Thyroid gland (tissue), 4 donors: ENCODE data around the gene SGCA. TPM values are rescaled to one million over a fixed set of nuclear protein-coding genes. Genes with fewer than 3 reads are reported as not detected.

Experiments
- DNase-seq, 2 donors: peaks; one replicate each; pipeline ENCODE4 v3.0.0-alpha.2; 2019
- H3K27ac ChIP-seq, 3 donors: fragments of 200-600 bp; sonication (generic); 1 replicate in 2 of 3; 2 replicates in 1 of 3; pipeline ENCODE4 v1.5.1; 2016 to 2019; ENCODE audit warnings: mild to moderate bottlenecking in 1 of 3, moderate library complexity in 1 of 3
- H3K27me3 ChIP-seq: fragments of 200-600 bp; sonication (generic); one replicate; pipeline ENCODE4 v1.5.1; 2019
- H3K36me3 ChIP-seq, 2 donors: fragments of 200-600 bp; sonication (generic); one replicate each; pipeline ENCODE4 v1.5.1; 2016 to 2019
- H3K4me1 ChIP-seq, 2 donors: fragments of 200-600 bp; sonication (generic); one replicate each; pipeline ENCODE4 v1.5.1; 2017 to 2019
- H3K4me3 ChIP-seq, 3 donors: fragments of 200-600 bp; sonication (generic); replicated peaks in 1 of 3; 1 replicate in 2 of 3; 2 replicates in 1 of 3; pipeline ENCODE4 v1.5.1; 2016; ENCODE audit warnings: mild to moderate bottlenecking in 1 of 3
- H3K9me3 ChIP-seq: fragments of 200-600 bp; sonication (generic); one replicate; pipeline ENCODE4 v1.5.1; 2017
- POLR2A ChIP-seq, 2 donors: fragments of 450-650 bp; IDR thresholded peaks; one replicate each; pipeline ENCODE4 v1.6.1; 2017; ENCODE audit warnings: antibody characterized with exemption in 2 of 2, mild to moderate bottlenecking in 2 of 2, moderate library complexity in 1 of 2
- WGBS, 2 donors: methylation state at CpG; one replicate each; pipeline ENCODE4 v1.1.5; 2017; 5-methylcytosine and 5-hydroxymethylcytosine counted together
- intact Hi-C: fragments of 100-400 bp; cut with DNase I; formaldehyde crosslinking; loops from one replicate; pipeline ENCODE4 v1.15.1; 2023
- total RNA-seq, 4 donors: library from RNA; depleted of rRNA; stranded (reverse); fragments of >200 nt; gene quantifications; one replicate each; pipeline ENCODE4 v1.2.3, GENCODE V29; 2016
- TF ChIP-seq, protein P1 (sequence below), 6 experiments: fragments of 200-600 bp in 3 of 6; fragments of 450-650 bp in 3 of 6; sonication (generic) in 3 of 6; IDR thresholded peaks; one replicate each; pipeline ENCODE4 v1.5.1; 2016 to 2019; ENCODE audit warnings: antibody characterized with exemption in 6 of 6, mild to moderate bottlenecking in 2 of 6, inconsistent platforms in 1 of 6, moderate library complexity in 1 of 6

The SGCA gene
- total RNA-seq, 4 donors from 2014 or later, result 2.0 TPM; not detected in 3

DNA sequence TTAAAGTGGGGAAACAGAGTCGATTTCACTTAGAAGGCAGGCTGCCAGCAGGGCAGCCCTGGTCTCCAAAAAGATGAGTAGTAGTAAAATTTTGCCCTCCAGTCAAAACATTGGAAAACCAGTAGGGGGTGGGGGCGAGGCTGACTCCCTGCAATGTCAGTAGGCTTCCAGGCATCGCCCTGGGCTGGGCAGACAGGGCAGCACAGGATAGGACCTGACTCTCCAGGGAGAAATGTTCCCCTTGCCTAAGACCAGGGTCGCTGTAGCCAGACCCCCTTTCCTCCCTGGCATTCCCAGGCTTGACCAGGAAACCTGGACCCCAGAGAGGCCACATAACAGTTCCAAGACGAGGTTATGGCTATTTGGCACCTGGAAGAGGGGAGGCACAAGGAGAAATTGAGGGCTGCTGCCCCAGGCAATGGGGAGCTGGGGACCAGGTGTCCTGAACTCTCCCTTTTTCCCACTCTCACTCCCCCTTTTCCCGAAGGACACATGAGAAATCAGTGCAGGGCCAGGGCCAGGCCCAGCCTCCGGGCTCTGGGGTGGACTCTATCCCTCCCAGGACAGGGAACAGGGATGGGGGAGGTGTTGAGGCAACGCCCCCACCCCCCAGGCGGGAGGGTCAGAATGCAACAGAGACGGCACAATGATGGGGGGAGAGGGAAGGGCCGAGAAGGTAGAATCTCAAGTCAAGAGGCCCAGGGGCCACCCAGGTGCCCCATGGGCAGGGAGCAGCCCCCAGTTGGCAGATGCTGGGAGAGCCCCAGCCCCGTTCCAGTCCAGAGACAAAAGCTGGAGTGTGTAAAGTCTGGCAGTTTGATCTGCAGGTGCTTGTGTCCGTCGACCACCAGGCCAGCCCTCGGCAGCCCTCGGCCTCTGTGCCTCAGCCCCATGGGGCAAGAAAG, 31.3 kb upstream of the SGCA start:
- Histone ChIP-seq H3K4me3 (no peak overlapping the region), H3K27ac (no peak overlapping the region), H3K36me3 (peaks cover 32 to 39% of the 10 kb centered on the region in 2 donors), H3K27me3 (no peaks in the 10 kb centered on the region), H3K9me3 (no peaks in the 10 kb centered on the region), H3K4me1 (peaks cover 6 to 20% of the 10 kb centered on the region in 2 donors)
- WGBS, 2 donors, result 79 to 83% methylated on average over 11 to 15 of the region's 16 CpGs
- TF ChIP-seq POLR2A (IDR thresholded peaks at IDR 0.05), result no peak
- TF ChIP-seq, protein P1, sequence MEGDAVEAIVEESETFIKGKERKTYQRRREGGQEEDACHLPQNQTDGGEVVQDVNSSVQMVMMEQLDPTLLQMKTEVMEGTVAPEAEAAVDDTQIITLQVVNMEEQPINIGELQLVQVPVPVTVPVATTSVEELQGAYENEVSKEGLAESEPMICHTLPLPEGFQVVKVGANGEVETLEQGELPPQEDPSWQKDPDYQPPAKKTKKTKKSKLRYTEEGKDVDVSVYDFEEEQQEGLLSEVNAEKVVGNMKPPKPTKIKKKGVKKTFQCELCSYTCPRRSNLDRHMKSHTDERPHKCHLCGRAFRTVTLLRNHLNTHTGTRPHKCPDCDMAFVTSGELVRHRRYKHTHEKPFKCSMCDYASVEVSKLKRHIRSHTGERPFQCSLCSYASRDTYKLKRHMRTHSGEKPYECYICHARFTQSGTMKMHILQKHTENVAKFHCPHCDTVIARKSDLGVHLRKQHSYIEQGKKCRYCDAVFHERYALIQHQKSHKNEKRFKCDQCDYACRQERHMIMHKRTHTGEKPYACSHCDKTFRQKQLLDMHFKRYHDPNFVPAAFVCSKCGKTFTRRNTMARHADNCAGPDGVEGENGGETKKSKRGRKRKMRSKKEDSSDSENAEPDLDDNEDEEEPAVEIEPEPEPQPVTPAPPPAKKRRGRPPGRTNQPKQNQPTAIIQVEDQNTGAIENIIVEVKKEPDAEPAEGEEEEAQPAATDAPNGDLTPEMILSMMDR (IDR thresholded peaks at IDR 0.05), result no peak
- no peak for DNase-seq
- intact Hi-C loops, result no loop called here

DNA sequence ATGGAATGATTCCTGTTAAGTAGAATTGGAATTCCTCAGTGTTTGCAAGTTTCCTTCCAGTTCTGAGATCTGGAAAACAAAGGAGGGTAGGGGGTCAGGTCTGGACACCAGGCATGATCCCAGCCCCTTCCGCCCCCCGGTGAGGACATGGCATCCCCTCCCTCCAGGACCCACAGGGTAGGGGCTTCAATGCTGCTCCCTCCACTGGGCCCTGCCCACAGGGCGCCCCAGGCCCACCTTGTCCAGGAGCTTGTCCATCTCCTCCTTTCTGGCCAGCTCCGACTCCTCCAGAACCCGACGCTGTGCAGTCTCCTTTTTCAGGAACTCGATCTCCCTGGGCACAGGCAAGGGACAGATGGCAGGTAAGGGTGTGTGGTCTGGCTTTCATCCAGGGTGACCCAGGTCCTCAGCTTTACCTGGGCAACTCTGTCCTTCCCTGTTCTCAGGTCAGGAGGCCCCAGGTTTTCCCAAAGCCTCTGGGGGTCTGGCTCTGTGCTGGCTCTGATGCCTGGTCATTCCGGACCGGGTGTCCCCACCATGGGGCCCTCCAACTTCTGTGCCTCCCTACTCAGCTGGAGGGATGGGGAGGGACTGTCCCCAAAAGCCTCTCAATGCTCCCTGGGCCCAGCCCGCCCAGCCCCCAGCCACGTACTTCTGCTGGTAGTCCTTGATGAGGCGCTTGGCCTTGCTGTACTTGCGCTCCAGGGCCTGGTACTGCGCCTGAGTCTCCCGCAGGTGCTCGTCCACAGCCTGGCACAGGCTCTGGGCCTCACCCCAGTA, 30.3 kb upstream of the SGCA start:
- TF ChIP-seq, protein P1 (IDR thresholded peaks at IDR 0.05), result no peak
- TF ChIP-seq POLR2A (IDR thresholded peaks at IDR 0.05), result no peak
- intact Hi-C loops, result no loop called here
- Histone ChIP-seq H3K9me3 (no peaks in the 10 kb centered on the region), H3K4me3 (no peak overlapping the region), H3K4me1 (peaks cover 0 to 11% of the 10 kb centered on the region in 2 donors), H3K36me3 (peaks cover 39 to 43% of the 10 kb centered on the region in 2 donors), H3K27me3 (no peaks in the 10 kb centered on the region), H3K27ac (no peak overlapping the region)
- WGBS, 2 donors, result 92 to 96% methylated on average over 15 of the region's 16 CpGs
- no peak for DNase-seq

DNA sequence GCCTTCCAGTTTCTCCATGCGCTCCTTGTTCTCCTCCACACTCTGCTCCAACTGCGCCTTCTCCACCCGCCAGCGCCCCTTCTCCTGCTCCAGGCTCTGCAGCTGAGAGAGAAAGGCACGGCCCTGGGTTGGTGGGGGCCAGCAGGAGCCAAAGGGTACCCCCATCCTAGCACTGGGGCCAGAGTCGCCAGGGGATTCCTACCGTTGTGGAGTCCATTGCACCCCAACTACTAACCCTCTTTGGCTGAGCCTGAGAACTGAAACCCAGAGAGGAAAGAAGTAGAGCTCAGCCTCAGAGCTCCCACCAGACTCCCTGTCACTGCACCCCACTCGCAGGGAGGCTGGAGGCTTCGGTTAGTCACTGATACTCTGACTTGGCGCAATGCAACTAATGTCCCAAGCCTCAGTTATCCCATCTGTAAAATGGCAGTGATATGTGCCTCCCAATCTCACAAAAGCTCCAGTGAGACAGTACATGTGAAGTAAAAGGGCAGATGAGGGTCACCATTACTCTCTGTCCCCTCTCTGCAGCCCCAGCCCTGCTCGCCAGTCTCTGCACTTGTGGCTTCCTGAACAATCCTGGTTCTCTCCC, 29.6 kb upstream of the SGCA start:
- no peak for DNase-seq
- Histone ChIP-seq H3K27me3 (no peaks in the 10 kb centered on the region), H3K27ac (no peak overlapping the region), H3K4me1 (peaks cover 0 to 12% of the 10 kb centered on the region in 2 donors), H3K36me3 (peaks cover 46 to 50% of the 10 kb centered on the region in 2 donors), H3K9me3 (no peaks in the 10 kb centered on the region), H3K4me3 (no peak overlapping the region)
- TF ChIP-seq POLR2A (IDR thresholded peaks at IDR 0.05), result no peak
- TF ChIP-seq, protein P1 (IDR thresholded peaks at IDR 0.05), result no peak
- WGBS, 2 donors, result 94 to 96% methylated on average over 9 to 11 of the region's 11 CpGs
- intact Hi-C loops, result no loop called here

DNA sequence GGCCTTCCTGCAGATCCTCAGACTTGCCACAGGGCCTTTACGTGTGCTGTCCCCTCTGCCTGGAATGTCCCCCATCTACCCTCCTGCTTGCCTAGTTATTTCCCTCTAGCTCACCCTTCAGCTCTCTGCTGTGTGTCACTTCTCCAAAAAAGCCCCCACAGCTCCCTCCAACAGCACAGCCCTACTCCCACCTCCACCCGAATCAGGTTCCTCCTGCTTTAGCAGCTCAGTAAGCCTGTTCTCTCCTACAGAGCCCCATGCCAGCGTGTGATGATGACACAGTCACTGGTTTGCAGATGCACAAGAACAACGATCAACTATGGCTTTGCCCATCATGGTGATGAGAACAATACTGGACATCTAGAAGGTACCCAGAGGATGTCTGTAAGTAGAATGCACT, 28.8 kb upstream of the SGCA start:
- peaks cover 47 to 53% of the 10 kb centered on the region in 2 donors for H3K36me3 ChIP-seq
- DNase-seq, result no peak
- H3K27me3 ChIP-seq, result no peaks in the 10 kb centered on the region
- H3K9me3 ChIP-seq, result no peaks in the 10 kb centered on the region
- intact Hi-C loops, result no loop called here
- 94% methylated on average over 4 of the region's 4 CpGs for WGBS, 2 donors
- H3K27ac ChIP-seq, result no peak overlapping the region
- no peak overlapping the region for H3K4me3 ChIP-seq
- H3K4me1 ChIP-seq, result peaks cover 0 to 12% of the 10 kb centered on the region in 2 donors
- TF ChIP-seq POLR2A (IDR thresholded peaks at IDR 0.05), result no peak
- TF ChIP-seq, protein P1 (IDR thresholded peaks at IDR 0.05), result no peak
